AG20443 (cell line): ENCODE results near the gene SAE1.
A peak's percentile ranks its signal among the peaks of the same experiment; 100 is the strongest.
"Not testable (repeated sequence)": the region's sequence is repeated elsewhere in the genome, so short reads cannot be mapped to it uniquely, and the experiment has no call there.

Source experiments
- DNase-seq: peaks from one replicate; pipeline ENCODE4 v3.0.0; 2012; ENCODE audit warnings: low spot score, mixed read lengths

Gene SAE1

GRCh38 chr19:47130589-47131227 is at the start of gene SAE1:
TSS of gene SAE1 (plus strand) at chr19:47130835. CDS start at chr19:47130931, 96 bp downstream.
- DNase-seq, result peak; percentile 98

- no peak for DNase-seq
Observed at GRCh38 chr19:47081095-47081494, 49.5 kb upstream of the SAE1 start.

- no peak for DNase-seq
Observed at GRCh38 chr19:47082493-47082892, 48.1 kb upstream of the SAE1 start.

- DNase-seq, result no peak
Observed at GRCh38 chr19:47084879-47085439, 45.7 kb upstream of the SAE1 start.

- no peak for DNase-seq
Observed at GRCh38 chr19:47086280-47086679, 44.4 kb upstream of the SAE1 start.

GRCh38 chr19:47089767-47090350 is 40.8 kb upstream of the SAE1 start:
- no peak for DNase-seq

- no peak for DNase-seq
Observed at GRCh38 chr19:47093254-47093653, 37.4 kb upstream of the SAE1 start.

GRCh38 chr19:47093841-47094240 is 36.8 kb upstream of the SAE1 start:
- DNase-seq, result no peak

GRCh38 chr19:47094557-47095475 is 35.8 kb upstream of the SAE1 start:
- no peak for DNase-seq

GRCh38 chr19:47095476-47096099 is 35.0 kb upstream of the SAE1 start:
- DNase-seq, result no peak

GRCh38 chr19:47096100-47096704 is 34.4 kb upstream of the SAE1 start:
- no peak for DNase-seq

- DNase-seq, result no peak
Observed at GRCh38 chr19:47096721-47097120, 33.9 kb upstream of the SAE1 start.

GRCh38 chr19:47097396-47098201 is 33.0 kb upstream of the SAE1 start:
- DNase-seq, result no peak

- DNase-seq, result no peak
Observed at GRCh38 chr19:47098608-47099007, 32.0 kb upstream of the SAE1 start.

GRCh38 chr19:47099576-47100050 is 31.0 kb upstream of the SAE1 start:
- no peak for DNase-seq

- no peak for DNase-seq
Observed at GRCh38 chr19:47100290-47100689, 30.3 kb upstream of the SAE1 start.

GRCh38 chr19:47101116-47101515 is 29.5 kb upstream of the SAE1 start:
- not testable (repeated sequence) for DNase-seq

GRCh38 chr19:47102346-47103060 is 28.1 kb upstream of the SAE1 start:
- DNase-seq, result no peak

- DNase-seq, result no peak
Observed at GRCh38 chr19:47104680-47105079, 26.0 kb upstream of the SAE1 start.

GRCh38 chr19:47105874-47106273 is 24.8 kb upstream of the SAE1 start:
- no peak for DNase-seq
